Myocyte (in vitro differentiated cells): Measurements from ENCODE around the gene IQCC. TPM values are rescaled to one million over a fixed set of nuclear protein-coding genes. Genes with fewer than 3 reads are reported as not detected.
A peak's percentile ranks its signal among the peaks of the same experiment; 100 is the strongest.

Source experiments
- DNase-seq: peaks from one replicate; pipeline ENCODE4 v3.0.0-alpha.2; 2012; ENCODE audit warnings: low read depth
- total RNA-seq: library from RNA; depleted of rRNA; stranded (reverse); fragments of >200 nt; gene quantifications from 2 replicates; pipeline ENCODE4 v1.2.3, GENCODE V29; 2014

IQCC gene
- total RNA-seq, 1 donor from 2014 or later, result 2.0 TPM

GRCh38 chr1:32195972-32196823 lies 9.3 kb upstream of the IQCC start:
- DNase-seq, result no peak

- DNase-seq, result peak; percentile 37
Measured at GRCh38 chr1:32197074-32197473, 8.4 kb upstream of the IQCC start.

- DNase-seq, result peak; percentile 86
Measured at GRCh38 chr1:32197837-32198236, 7.6 kb upstream of the IQCC start.

GRCh38 chr1:32198237-32199042 lies 7.0 kb upstream of the IQCC start:
- DNase-seq, result no peak

GRCh38 chr1:32199043-32199716 lies 6.3 kb upstream of the IQCC start:
- DNase-seq, result peak; percentile 62

- peak; percentile 80 for DNase-seq
Measured at GRCh38 chr1:32199717-32200072, 5.8 kb upstream of the IQCC start.

- DNase-seq, result peak; percentile 73
Measured at GRCh38 chr1:32200226-32201010, 5.1 kb upstream of the IQCC start, which contains the start of gene CCDC28B. Gene CCDC28B (plus strand): TSS chr1:32200595. CDS start chr1:32201936, 1,341 bp downstream.

GRCh38 chr1:32201011-32201855 lies 4.2 kb upstream of the IQCC start:
- DNase-seq, result peak; percentile 67

GRCh38 chr1:32204943-32205361 lies 519 bp upstream of the IQCC start:
- no peak for DNase-seq

GRCh38 chr1:32208469-32208868 lies 3.0 kb downstream of the IQCC start:
- DNase-seq, result no peak

GRCh38 chr1:32208891-32209328 lies 3.4 kb downstream of the IQCC start, which contains the start of gene DCDC2B:
Gene DCDC2B (plus strand): TSS chr1:32209089. CDS start chr1:32209094, 5 bp downstream.
- peak; percentile 98 for DNase-seq

- peak; percentile 78 for DNase-seq
Measured at GRCh38 chr1:32215629-32216480, 10.4 kb downstream of the IQCC start.

- DNase-seq, result no peak
Measured at GRCh38 chr1:32216566-32216965, 11.1 kb downstream of the IQCC start.

- DNase-seq, result no peak
Measured at GRCh38 chr1:32219022-32219421, 13.6 kb downstream of the IQCC start.

- DNase-seq, result no peak
Measured at GRCh38 chr1:32220746-32221580, 15.5 kb downstream of the IQCC start.

- no peak for DNase-seq
Measured at GRCh38 chr1:32221581-32221979, 16.1 kb downstream of the IQCC start.

GRCh38 chr1:32221980-32222755 lies 16.7 kb downstream of the IQCC start, which contains the start of the genes EIF3I and TMEM234:
Gene EIF3I (plus strand): TSS chr1:32222407. CDS start chr1:32222442, 35 bp downstream.
Gene TMEM234 (minus strand): TSS chr1:32222353. CDS start chr1:32222322, 31 bp downstream.
- DNase-seq, result peak; percentile 94
